Upper lobe of left lung (tissue), 6 donors: ENCODE measurements around the gene DUSP15. TPM values are rescaled to one million over a fixed set of nuclear protein-coding genes. Genes with fewer than 3 reads are reported as not detected.
A peak's percentile ranks its signal among the peaks of the same experiment; 100 is the strongest.
"Not testable (repeated sequence)": the region's sequence is repeated elsewhere in the genome, so short reads cannot be mapped to it uniquely, and the experiment has no call there.

Source experiments
- ATAC-seq, 2 donors: fragments of 200-7000 bp; cut with Tn5 transposase; one replicate each; pipeline ENCODE4 v1.9.1; 2022; ENCODE audit warnings: mild to moderate bottlenecking in 2 of 2, moderate library complexity in 2 of 2; ENCODE audit not compliant: low FRiP score in 2 of 2
- DNase-seq, 2 donors: peaks; one replicate each; pipeline ENCODE4 v3.0.0-alpha.2; 2019 to 2020
- H3K27ac ChIP-seq, 4 donors: fragments of 200-600 bp; sonication (generic); one replicate each; pipeline ENCODE4 v1.5.1; 2016 to 2019
- H3K27me3 ChIP-seq, 4 donors: fragments of 200-600 bp; sonication (generic); one replicate each; pipeline ENCODE4 v1.5.1; 2017 to 2019
- H3K36me3 ChIP-seq, 4 donors: fragments of 200-600 bp; sonication (generic); one replicate each; pipeline ENCODE4 v1.5.1; 2016 to 2019
- H3K4me1 ChIP-seq, 4 donors: fragments of 200-600 bp; sonication (generic); one replicate each; pipeline ENCODE4 v1.5.1; 2018 to 2019
- H3K4me3 ChIP-seq, 4 donors: fragments of 200-600 bp; sonication (generic); one replicate each; pipeline ENCODE4 v1.5.1; 2017 to 2019; ENCODE audit warnings: mild to moderate bottlenecking in 2 of 4, moderate library complexity in 1 of 4
- H3K9me3 ChIP-seq, 4 donors: fragments of 200-600 bp; sonication (generic); one replicate each; pipeline ENCODE4 v1.5.1; 2018 to 2019
- CTCF ChIP-seq, 6 experiments: fragments of 450-650 bp in 4 of 6; fragments of 200-600 bp in 2 of 6; sonication (generic) in 2 of 6; IDR thresholded peaks; one replicate each; pipeline ENCODE4 v1.5.1; 2016 to 2019; ENCODE audit warnings: antibody characterized with exemption in 6 of 6
- EP300 ChIP-seq, 4 donors: sonication (generic); formaldehyde crosslinking; IDR thresholded peaks; one replicate each; pipeline ENCODE4 v1.5.1; 2017; ENCODE audit warnings: antibody characterized with exemption in 4 of 4, control low read depth in 2 of 4
- POLR2A ChIP-seq, 4 donors: fragments of 450-650 bp; IDR thresholded peaks; one replicate each; pipeline ENCODE4 v1.5.1; 2016 to 2017; ENCODE audit warnings: antibody characterized with exemption in 4 of 4, mild to moderate bottlenecking in 2 of 4
- POLR2AphosphoS5 ChIP-seq, 2 donors: sonication (generic); formaldehyde crosslinking; IDR thresholded peaks; one replicate each; pipeline ENCODE4 v1.5.1; 2017; ENCODE audit warnings: antibody characterized with exemption in 2 of 2
- WGBS, 2 donors: methylation state at CpG; one replicate each; pipeline ENCODE4 v1.1.5; 2017 to 2018; 5-methylcytosine and 5-hydroxymethylcytosine counted together
- total RNA-seq, 6 donors: library from RNA; depleted of rRNA in 4 of 6; stranded (reverse); fragments of >200 nt in 4 of 6; gene quantifications; one replicate each; pipeline versions ENCODE4 v1.1.0 to v1.2.1, GENCODE V29; 2016 to 2021
- donor health status: DM: no; HTN: no; CAD: no; lungs with moderate emphysema.
- donor health status: DM: no; HTN: yes; CAD: no; lungs with severe emphysema.

Gene DUSP15
- total RNA-seq, 6 donors from 2014 or later = 0.69 to 1.7 (median 1.1) TPM; not detected in 1

- WGBS, 2 donors = 82 to 85% methylated on average over 4 to 6 of the region's 8 CpGs
These were observed 39.8 kb downstream of the DUSP15 start for GRCh38 chr20:31830406-31830981.

GRCh38 chr20:31829731-31830130 is 40.6 kb downstream of the DUSP15 start:
- ATAC-seq (no peak), DNase-seq (no peak)
- no peaks in the 10 kb centered on the region for H3K9me3 ChIP-seq
- no peak overlapping the region for H3K4me3 ChIP-seq
- no peaks in the 10 kb centered on the region for H3K27me3 ChIP-seq
- 87 to 89% methylated on average over 6 of the region's 6 CpGs for WGBS, 2 donors
- no peak overlapping the region for H3K27ac ChIP-seq
- no peaks in the 10 kb centered on the region for H3K36me3 ChIP-seq
- H3K4me1 ChIP-seq = peaks cover 0 to 7% (median 0%) of the 10 kb centered on the region in 4 donors
- TF ChIP-seq CTCF (IDR thresholded peaks at IDR 0.05) (no peak), POLR2AphosphoS5 (IDR thresholded peaks at IDR 0.05) (no peak), POLR2A (IDR thresholded peaks at IDR 0.05) (no peak), EP300 (IDR thresholded peaks at IDR 0.05) (no peak)

More at GRCh38 chr20:31830406-31830981, 39.8 kb downstream of the DUSP15 start:
- ATAC-seq (no peak), DNase-seq (no peak)
- Histone ChIP-seq H3K27me3 (no peaks in the 10 kb centered on the region), H3K36me3 (no peaks in the 10 kb centered on the region), H3K4me3 (no peak overlapping the region), H3K4me1 (peaks cover 0 to 9% (median 1%) of the 10 kb centered on the region in 4 donors), H3K27ac (no peak overlapping the region), H3K9me3 (no peaks in the 10 kb centered on the region)
- TF ChIP-seq EP300 (IDR thresholded peaks at IDR 0.05) = no peak
- no peak for TF ChIP-seq POLR2AphosphoS5 (IDR thresholded peaks at IDR 0.05)
- TF ChIP-seq POLR2A (IDR thresholded peaks at IDR 0.05) = no peak
- no peak for TF ChIP-seq CTCF (IDR thresholded peaks at IDR 0.05)

- H3K27ac ChIP-seq, H3K4me1 ChIP-seq, H3K27me3 ChIP-seq, H3K9me3 ChIP-seq, ATAC-seq, H3K36me3 ChIP-seq, H3K4me3 ChIP-seq, DNase-seq: not testable (repeated sequence)
- WGBS, 2 donors = 92 to 94% methylated on average over 11 of the region's 11 CpGs
These were observed 42.3 kb downstream of the DUSP15 start for GRCh38 chr20:31828016-31828415.

- TF ChIP-seq EP300 (IDR thresholded peaks at IDR 0.05) = no peak
- no peak for TF ChIP-seq CTCF (IDR thresholded peaks at IDR 0.05)
- TF ChIP-seq POLR2A (IDR thresholded peaks at IDR 0.05) = no peak
- no peak for TF ChIP-seq POLR2AphosphoS5 (IDR thresholded peaks at IDR 0.05)
- DNase-seq (peak in 1 of 2 donors; percentile 56), ATAC-seq (no peak)
- Histone ChIP-seq H3K4me1 (peaks cover 0 to 12% (median 10%) of the 10 kb centered on the region in 4 donors), H3K36me3 (no peaks in the 10 kb centered on the region), H3K4me3 (no peak overlapping the region), H3K27me3 (no peaks in the 10 kb centered on the region), H3K27ac (no peak overlapping the region), H3K9me3 (no peaks in the 10 kb centered on the region)
- 70 to 73% methylated on average over 2 of the region's 2 CpGs for WGBS, 2 donors
These were observed 43.3 kb downstream of the DUSP15 start for GRCh38 chr20:31827059-31827458.

DNA sequence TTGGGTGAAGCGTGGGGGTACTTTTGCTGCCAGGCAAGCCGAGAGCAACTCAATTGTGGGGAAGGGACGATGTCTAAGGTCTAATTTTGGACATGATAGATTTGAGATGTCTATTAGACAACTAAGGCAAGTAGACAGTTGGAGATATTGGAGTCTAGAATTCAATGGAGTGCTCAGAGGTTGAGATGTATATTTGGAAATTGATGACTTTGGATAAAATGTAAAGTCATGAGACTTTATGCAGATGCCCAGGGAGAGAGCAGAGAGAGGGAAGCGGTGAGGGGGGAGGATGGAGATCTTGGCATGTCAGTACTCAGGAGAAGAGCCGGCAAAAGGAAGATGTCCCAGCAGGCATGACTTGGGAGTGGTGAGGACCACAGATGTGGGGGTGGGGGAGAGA is 44.3 kb downstream of the DUSP15 start:
- whole genome bisulfite sequencing, 2 donors = 87 to 96% methylated on average over 5 of the region's 5 CpGs
- H3K36me3 ChIP-seq = no peaks in the 10 kb centered on the region
- no peak for TF ChIP-seq POLR2A (IDR thresholded peaks at IDR 0.05)
- H3K4me3 ChIP-seq = no peak overlapping the region
- H3K9me3 ChIP-seq = no peaks in the 10 kb centered on the region
- no peak overlapping the region for H3K27ac ChIP-seq
- no peaks in the 10 kb centered on the region for H3K27me3 ChIP-seq
- DNase-seq = no peak
- no peak for ATAC-seq
- peaks cover 0 to 12% (median 10%) of the 10 kb centered on the region in 4 donors for H3K4me1 ChIP-seq
